Peyer's patch (tissue), 4 donors: Measurements from ENCODE around the gene LRPPRC.

Experiments used
- POLR2A ChIP-seq, 2 donors: fragments of 450-650 bp; IDR thresholded peaks; one replicate each; pipeline ENCODE4 v1.5.1; 2017; ENCODE audit warnings: antibody characterized with exemption in 2 of 2, mild to moderate bottlenecking in 2 of 2, moderate library complexity in 2 of 2
- TF ChIP-seq, protein P1 (sequence below), 6 experiments: fragments of 450-650 bp in 4 of 6; fragments of 200-600 bp in 2 of 6; sonication (generic) in 1 of 6; IDR thresholded peaks; one replicate each; pipeline ENCODE4 v1.5.1; 2017 to 2019; ENCODE audit warnings: antibody characterized with exemption in 6 of 6, mild to moderate bottlenecking in 3 of 6, moderate library complexity in 1 of 6

GRCh38 chr2:44038277-44038676 lies 42.5 kb upstream of the LRPPRC start:
- TF ChIP-seq, protein P1, sequence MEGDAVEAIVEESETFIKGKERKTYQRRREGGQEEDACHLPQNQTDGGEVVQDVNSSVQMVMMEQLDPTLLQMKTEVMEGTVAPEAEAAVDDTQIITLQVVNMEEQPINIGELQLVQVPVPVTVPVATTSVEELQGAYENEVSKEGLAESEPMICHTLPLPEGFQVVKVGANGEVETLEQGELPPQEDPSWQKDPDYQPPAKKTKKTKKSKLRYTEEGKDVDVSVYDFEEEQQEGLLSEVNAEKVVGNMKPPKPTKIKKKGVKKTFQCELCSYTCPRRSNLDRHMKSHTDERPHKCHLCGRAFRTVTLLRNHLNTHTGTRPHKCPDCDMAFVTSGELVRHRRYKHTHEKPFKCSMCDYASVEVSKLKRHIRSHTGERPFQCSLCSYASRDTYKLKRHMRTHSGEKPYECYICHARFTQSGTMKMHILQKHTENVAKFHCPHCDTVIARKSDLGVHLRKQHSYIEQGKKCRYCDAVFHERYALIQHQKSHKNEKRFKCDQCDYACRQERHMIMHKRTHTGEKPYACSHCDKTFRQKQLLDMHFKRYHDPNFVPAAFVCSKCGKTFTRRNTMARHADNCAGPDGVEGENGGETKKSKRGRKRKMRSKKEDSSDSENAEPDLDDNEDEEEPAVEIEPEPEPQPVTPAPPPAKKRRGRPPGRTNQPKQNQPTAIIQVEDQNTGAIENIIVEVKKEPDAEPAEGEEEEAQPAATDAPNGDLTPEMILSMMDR (IDR thresholded peaks at IDR 0.05): no peak
- no peak for TF ChIP-seq POLR2A (IDR thresholded peaks at IDR 0.05)
